ENCODE data around the gene NEMP1. TPM values are rescaled to one million over a fixed set of nuclear protein-coding genes. Genes with fewer than 3 reads are reported as not detected.

NEMP1 gene
- total and polyA plus RNA-seq, 2 of the 8 experiments (the other 6 are each of a cell fraction or from before 2014, with no cell fraction given), result 30.1 to 43.2 TPM

- Histone ChIP-seq H4K91ac (replicated peaks; ENCODE audit: insufficient read length, low read length) (no peak overlapping the region), H3K9me3 (ENCODE audit: insufficient read depth in 2 of 2, low read depth in 1 of 2, low read length in 1 of 2) (no peaks in the 10 kb centered on the region), H3K27me3 (replicated peaks in 1 of 4; ENCODE audit: control insufficient read depth in 3 of 4, extremely low read depth in 1 of 4, insufficient read depth in 3 of 4, low read length in 3 of 4) (no peaks in the 10 kb centered on the region), H3K4me3 (ENCODE audit: extremely low read depth in 1 of 4, insufficient read depth in 2 of 4, low read depth in 3 of 4, low read length in 4 of 4) (no peak overlapping the region), H4K8ac (ENCODE audit: extremely low read depth, insufficient read depth, low read length) (no peak overlapping the region), H3K36me3 (ENCODE audit: control insufficient read depth in 2 of 4, insufficient read depth in 4 of 4, low read length in 3 of 4) (peaks cover 9 to 32% (median 18%) of the 10 kb centered on the region in 4 experiments), H3K14ac (ENCODE audit: insufficient read length) (no peak overlapping the region), H2BK5ac (ENCODE audit: low read depth, low read length) (no peak overlapping the region), H3K27ac (ENCODE audit: low read depth, low read length) (no peak overlapping the region), H3K23me2 (ENCODE audit: low read depth, low read length) (peaks cover 13% of the 10 kb centered on the region; the same call in 1 of the 2 replicates), H4K5ac (ENCODE audit: insufficient read length, low read depth, low read length) (no peak overlapping the region), H3K23ac (ENCODE audit: insufficient read length) (no peak overlapping the region), H2BK120ac (replicated peaks; ENCODE audit: low read depth, low read length) (no peak overlapping the region), H3K18ac (ENCODE audit: extremely low read depth, low read length) (no peak overlapping the region; the same call in 1 of the 2 replicates), H2BK12ac (ENCODE audit: low read depth, low read length) (no peak overlapping the region), H3K79me2 (ENCODE audit: control insufficient read depth in 1 of 2, insufficient read depth in 2 of 2, low read length in 2 of 2) (peaks cover 0 to 18% of the 10 kb centered on the region in 2 experiments; a peak in 1 of 4 replicates), H2BK15ac (ENCODE audit: low read length) (no peak overlapping the region), H2AFZ (ENCODE audit: low read length) (no peak overlapping the region), H4K20me1 (replicated peaks in 1 of 2; ENCODE audit: control insufficient read depth in 1 of 2, insufficient read depth in 2 of 2, low read length in 2 of 2) (peaks cover 4 to 11% of the 10 kb centered on the region in 2 experiments), H3K4ac (replicated peaks; ENCODE audit: insufficient read length, low read depth, low read length) (no peak overlapping the region), H2BK20ac (ENCODE audit: low read length) (no peak overlapping the region), H3K9ac (replicated peaks in 1 of 4; ENCODE audit: extremely low read depth in 1 of 4, low read depth in 3 of 4, low read length in 3 of 4) (no peak overlapping the region), H3K4me2 (ENCODE audit: insufficient read depth in 1 of 2, low read depth in 2 of 2, low read length in 2 of 2) (no peak overlapping the region), H3K4me1 (replicated peaks in 1 of 4; ENCODE audit: control insufficient read depth in 3 of 4, insufficient read depth in 4 of 4, low read length in 3 of 4) (peaks cover 0 to 32% (median 21%) of the 10 kb centered on the region in 4 experiments; a peak in 6 of 7 replicates), H2AK5ac (ENCODE audit: low read depth, low read length) (no peak overlapping the region), H3K79me1 (ENCODE audit: low read depth, low read length) (peaks cover 4% of the 10 kb centered on the region), H3K56ac (replicated peaks; ENCODE audit: insufficient read length, low read depth, low read length) (no peak overlapping the region)
- 77% methylated on average over 5 of the region's 5 CpGs; no CpG with 5 or more reads in 1 of the 2 experiments for whole genome bisulfite sequencing, 2 experiments (ENCODE audit: extremely low coverage in 1 of 2, insufficient coverage in 1 of 2, insufficient read length in 1 of 2, insufficient replicate concordance in 2 of 2, low coverage in 1 of 2, low lambda C conversion rate in 2 of 2, missing lambda C conversion rate in 1 of 2)
- 0 out of 3 replicates have a peak, but pooled peaks of 1 of the 2 experiments have one; percentile 9 for TF ChIP-seq POLR2A (IDR thresholded peaks at IDR 0.05; ENCODE audit: control extremely low read depth in 1 of 2, low read depth in 2 of 2, low read length in 2 of 2)
- TF ChIP-seq CTBP2 (IDR thresholded peaks at IDR 0.05; ENCODE audit: borderline replicate concordance, insufficient read depth, insufficient read length, low read length), result no peak
- TF ChIP-seq ZNF274 (IDR thresholded peaks at IDR 0.05; ENCODE audit: borderline replicate concordance, extremely low read depth, low read length), result no peak
- CTCF ChIA-PET (ENCODE audit: partially characterized antibody), result interaction anchor here (0.8 to 14.0 kb wide), 24 partner anchors 9 to 147 kb away, joined by 3 to 325 read pairs (median 6); partner anchors contain the start of genes MYO1A, NEMP1, STAT6 and TAC3
- no peak for FAIRE-seq
- no peak for DNase-seq (ENCODE audit: low read depth in 1 of 2, low spot score in 2 of 2)
- POLR2A ChIA-PET (ENCODE audit: partially characterized antibody), result interaction anchor here (1.3 to 16.5 kb wide), 7 partner anchors 14 to 74 kb away, joined by 5 to 352 read pairs (median 10); partner anchors contain the start of genes NEMP1 and STAT6
Measured at GRCh38 chr12:57092529-57092862, 13.9 kb upstream of the NEMP1 start.
